Kidney epithelial cell (primary cell): Measurements from ENCODE around the gene DENND1C. TPM values are rescaled to one million over a fixed set of nuclear protein-coding genes. Genes with fewer than 3 reads are reported as not detected.

Source experiments
- DNase-seq: peaks from one replicate; pipeline ENCODE4 v3.0.0-alpha.2; 2010; ENCODE audit warnings: low read depth
- H3K27me3 ChIP-seq: 2 replicates; pipeline ENCODE4 v1.6.0; 2011; ENCODE audit warnings: low read length; ENCODE audit not compliant: control insufficient read depth, insufficient read depth
- H3K36me3 ChIP-seq: 2 replicates; pipeline ENCODE4 v1.5.1; 2011; ENCODE audit warnings: low read length; ENCODE audit not compliant: control insufficient read depth, insufficient read depth
- H3K4me3 ChIP-seq: 2 replicates; pipeline ENCODE4 v1.5.1; 2011; ENCODE audit warnings: low read depth, mild to moderate bottlenecking, control low read depth, low read length
- total RNA-seq: library from RNA; depleted of rRNA; stranded (reverse); fragments of >200 nt; gene quantifications from 2 replicates; pipeline ENCODE4 v1.2.3, GENCODE V29; 2015
- TF ChIP-seq, protein P1 (sequence below): IDR thresholded peaks from 2 replicates; pipeline ENCODE4 v1.5.1; 2011; ENCODE audit warnings: mild to moderate bottlenecking, moderate library complexity, low read length, control low read depth, inconsistent platforms; ENCODE audit not compliant: insufficient read depth, poor library complexity, severe bottlenecking

The DENND1C gene
- total RNA-seq, 1 donor from 2014 or later: 4.6 TPM

DNA sequence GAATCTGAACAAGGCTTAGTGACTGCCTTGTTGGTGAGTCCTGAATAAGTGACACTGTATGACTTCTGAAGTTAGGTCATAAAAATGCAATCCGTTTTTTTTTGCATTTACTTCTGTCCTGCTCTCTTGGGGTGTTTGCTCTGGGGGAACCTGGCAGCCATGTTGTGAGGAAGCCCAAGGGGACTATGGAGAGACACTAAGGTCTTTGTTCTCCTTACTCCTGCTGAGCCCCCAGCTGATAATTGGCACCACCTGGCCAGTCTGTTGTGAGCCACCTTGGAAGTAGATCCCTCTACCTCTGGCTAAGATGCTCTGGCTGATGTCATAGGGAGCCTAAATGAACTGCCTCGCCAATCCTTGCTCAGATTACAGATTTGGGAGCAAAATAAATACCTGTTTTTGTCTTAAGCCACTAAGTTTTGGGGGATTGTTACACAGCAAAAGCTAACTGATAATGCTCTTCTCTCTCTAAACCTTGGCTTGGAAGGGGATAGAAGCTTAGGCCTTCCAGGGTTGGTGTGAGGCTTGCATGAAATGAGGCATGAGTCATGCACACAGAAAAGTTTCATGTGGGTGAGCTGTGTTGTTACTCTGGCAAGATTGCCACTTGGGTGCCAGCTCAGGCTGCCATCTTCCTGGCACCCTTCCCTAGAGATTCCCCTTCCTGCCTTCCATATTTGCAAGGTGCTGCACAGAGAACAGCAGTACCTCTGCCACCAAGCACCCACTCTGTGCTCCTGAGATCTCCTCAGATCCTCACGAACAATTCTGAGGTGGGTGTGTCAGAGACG is 10.4 kb upstream of the DENND1C start:
- Histone ChIP-seq H3K27me3 (no peaks in the 10 kb centered on the region), H3K36me3 (no peaks in the 10 kb centered on the region), H3K4me3 (no peak overlapping the region)
- TF ChIP-seq, protein P1, sequence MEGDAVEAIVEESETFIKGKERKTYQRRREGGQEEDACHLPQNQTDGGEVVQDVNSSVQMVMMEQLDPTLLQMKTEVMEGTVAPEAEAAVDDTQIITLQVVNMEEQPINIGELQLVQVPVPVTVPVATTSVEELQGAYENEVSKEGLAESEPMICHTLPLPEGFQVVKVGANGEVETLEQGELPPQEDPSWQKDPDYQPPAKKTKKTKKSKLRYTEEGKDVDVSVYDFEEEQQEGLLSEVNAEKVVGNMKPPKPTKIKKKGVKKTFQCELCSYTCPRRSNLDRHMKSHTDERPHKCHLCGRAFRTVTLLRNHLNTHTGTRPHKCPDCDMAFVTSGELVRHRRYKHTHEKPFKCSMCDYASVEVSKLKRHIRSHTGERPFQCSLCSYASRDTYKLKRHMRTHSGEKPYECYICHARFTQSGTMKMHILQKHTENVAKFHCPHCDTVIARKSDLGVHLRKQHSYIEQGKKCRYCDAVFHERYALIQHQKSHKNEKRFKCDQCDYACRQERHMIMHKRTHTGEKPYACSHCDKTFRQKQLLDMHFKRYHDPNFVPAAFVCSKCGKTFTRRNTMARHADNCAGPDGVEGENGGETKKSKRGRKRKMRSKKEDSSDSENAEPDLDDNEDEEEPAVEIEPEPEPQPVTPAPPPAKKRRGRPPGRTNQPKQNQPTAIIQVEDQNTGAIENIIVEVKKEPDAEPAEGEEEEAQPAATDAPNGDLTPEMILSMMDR: no peak
- no peak for DNase-seq

GRCh38 chr19:6490134-6490533 is 8.5 kb upstream of the DENND1C start:
- H3K27me3 ChIP-seq: no peaks in the 10 kb centered on the region
- TF ChIP-seq, protein P1: no peak
- no peak overlapping the region for H3K4me3 ChIP-seq
- H3K36me3 ChIP-seq: no peaks in the 10 kb centered on the region
- no peak for DNase-seq

- no peak for DNase-seq
- no peaks in the 10 kb centered on the region for H3K27me3 ChIP-seq
- no peaks in the 10 kb centered on the region for H3K36me3 ChIP-seq
- TF ChIP-seq, protein P1: no peak
- no peak overlapping the region for H3K4me3 ChIP-seq
Measured at GRCh38 chr19:6489278-6490061, 7.9 kb upstream of the DENND1C start.

- H3K36me3 ChIP-seq: no peaks in the 10 kb centered on the region
- TF ChIP-seq, protein P1: no peak
- DNase-seq: no peak
- H3K4me3 ChIP-seq: no peak overlapping the region
- no peaks in the 10 kb centered on the region for H3K27me3 ChIP-seq
Measured at GRCh38 chr19:6484831-6485230, 3.2 kb upstream of the DENND1C start.

- no peak overlapping the region for H3K4me3 ChIP-seq
- no peaks in the 10 kb centered on the region for H3K27me3 ChIP-seq
- DNase-seq: no peak
- TF ChIP-seq, protein P1: no peak
- no peaks in the 10 kb centered on the region for H3K36me3 ChIP-seq
Measured at GRCh38 chr19:6484230-6484629, 2.6 kb upstream of the DENND1C start.

GRCh38 chr19:6483235-6483634 is 1.6 kb upstream of the DENND1C start:
- Histone ChIP-seq H3K4me3 (no peak overlapping the region), H3K36me3 (no peaks in the 10 kb centered on the region)

More at GRCh38 chr19:6483235-6483634, 1.6 kb upstream of the DENND1C start:
- no peaks in the 10 kb centered on the region for H3K27me3 ChIP-seq
- TF ChIP-seq, protein P1: no peak
- no peak for DNase-seq
